Measurements from ENCODE around the gene MYL10. TPM values are rescaled to one million over a fixed set of nuclear protein-coding genes. Genes with fewer than 3 reads are reported as not detected.

The MYL10 gene
- total RNA-seq, 1 donor, result not detected

- TF ChIP-seq, protein P1, sequence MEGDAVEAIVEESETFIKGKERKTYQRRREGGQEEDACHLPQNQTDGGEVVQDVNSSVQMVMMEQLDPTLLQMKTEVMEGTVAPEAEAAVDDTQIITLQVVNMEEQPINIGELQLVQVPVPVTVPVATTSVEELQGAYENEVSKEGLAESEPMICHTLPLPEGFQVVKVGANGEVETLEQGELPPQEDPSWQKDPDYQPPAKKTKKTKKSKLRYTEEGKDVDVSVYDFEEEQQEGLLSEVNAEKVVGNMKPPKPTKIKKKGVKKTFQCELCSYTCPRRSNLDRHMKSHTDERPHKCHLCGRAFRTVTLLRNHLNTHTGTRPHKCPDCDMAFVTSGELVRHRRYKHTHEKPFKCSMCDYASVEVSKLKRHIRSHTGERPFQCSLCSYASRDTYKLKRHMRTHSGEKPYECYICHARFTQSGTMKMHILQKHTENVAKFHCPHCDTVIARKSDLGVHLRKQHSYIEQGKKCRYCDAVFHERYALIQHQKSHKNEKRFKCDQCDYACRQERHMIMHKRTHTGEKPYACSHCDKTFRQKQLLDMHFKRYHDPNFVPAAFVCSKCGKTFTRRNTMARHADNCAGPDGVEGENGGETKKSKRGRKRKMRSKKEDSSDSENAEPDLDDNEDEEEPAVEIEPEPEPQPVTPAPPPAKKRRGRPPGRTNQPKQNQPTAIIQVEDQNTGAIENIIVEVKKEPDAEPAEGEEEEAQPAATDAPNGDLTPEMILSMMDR (IDR thresholded peaks at IDR 0.05; ENCODE audit: extremely low read depth, low read depth, low read length), result no peak
These were observed 10.8 kb downstream of the MYL10 start for GRCh38 chr7:101618207-101618839.

DNA sequence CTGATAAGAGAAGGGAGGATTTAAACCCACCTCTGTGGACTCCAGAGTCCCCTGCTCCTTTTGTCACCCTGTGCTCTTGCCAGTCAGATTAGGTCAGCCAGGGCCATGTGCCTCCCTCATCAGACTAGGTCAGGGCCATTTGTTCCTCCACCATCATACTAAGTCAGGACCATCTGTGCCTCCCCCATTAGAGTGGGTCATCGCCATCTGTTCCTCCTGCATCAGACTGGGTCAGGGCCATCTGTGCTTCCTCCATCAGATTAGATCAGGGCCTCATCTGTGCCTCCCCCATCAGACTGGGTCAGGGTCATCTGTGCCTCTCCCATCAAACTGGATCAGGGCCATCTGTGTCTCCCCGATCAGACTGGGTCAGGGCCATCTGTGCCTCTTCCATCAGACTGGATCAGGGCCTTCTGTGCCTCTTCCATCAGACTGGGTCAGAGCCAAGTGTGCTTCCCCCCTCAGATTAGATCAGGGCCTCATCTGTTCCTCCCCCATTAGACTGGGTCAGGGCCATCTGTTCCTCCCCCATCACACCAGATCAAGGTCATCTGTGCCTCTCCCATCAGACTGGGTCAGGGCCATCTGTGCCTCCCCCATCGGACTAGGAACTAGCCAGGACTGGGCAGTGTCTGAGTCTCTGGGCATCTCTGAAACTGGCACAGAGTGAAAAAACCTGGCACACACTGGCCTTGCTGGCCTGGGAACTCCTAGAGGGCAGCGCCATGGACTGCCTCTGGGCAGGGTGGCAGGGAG is 11.5 kb downstream of the MYL10 start:
- DNase-seq (ENCODE audit: insufficient read length, low spot score, missing footprints), result peak; percentile 64
- Histone ChIP-seq H3K4me1 (ENCODE audit: insufficient read depth, low read length) (peaks cover 11% of the 10 kb centered on the region), H3K27ac (ENCODE audit: low read depth, low read length) (no peak overlapping the region), H2AFZ (ENCODE audit: low read length) (no peak overlapping the region), H3K36me3 (ENCODE audit: insufficient read depth, low read length) (no peaks in the 10 kb centered on the region), H3K27me3 (ENCODE audit: insufficient read depth, low read length) (no peaks in the 10 kb centered on the region), H4K20me1 (ENCODE audit: insufficient read depth, low read length) (no peaks in the 10 kb centered on the region), H3K4me3 (ENCODE audit: insufficient read depth, low read length) (no peak overlapping the region), H3K79me2 (ENCODE audit: insufficient read depth, low read length) (no peaks in the 10 kb centered on the region), H3K9me3 (ENCODE audit: low read depth, low read length) (no peaks in the 10 kb centered on the region), H3K4me2 (ENCODE audit: insufficient read depth, low read length) (no peak overlapping the region)
- TF ChIP-seq, protein P1 (IDR thresholded peaks at IDR 0.05; ENCODE audit: extremely low read depth, low read depth, low read length), result no peak

More at GRCh38 chr7:101618207-101618839, 10.8 kb downstream of the MYL10 start:
- H3K36me3 ChIP-seq (ENCODE audit: insufficient read depth, low read length), result no peaks in the 10 kb centered on the region
- no peak overlapping the region for H3K4me3 ChIP-seq (ENCODE audit: insufficient read depth, low read length)
- peak; percentile 82 for DNase-seq (ENCODE audit: insufficient read length, low spot score, missing footprints)
- peaks cover 11% of the 10 kb centered on the region for H3K4me1 ChIP-seq (ENCODE audit: insufficient read depth, low read length)
- H3K27ac ChIP-seq (ENCODE audit: low read depth, low read length), result no peak overlapping the region
- H4K20me1 ChIP-seq (ENCODE audit: insufficient read depth, low read length), result no peaks in the 10 kb centered on the region
- H3K4me2 ChIP-seq (ENCODE audit: insufficient read depth, low read length), result no peak overlapping the region
- H3K9me3 ChIP-seq (ENCODE audit: low read depth, low read length), result no peaks in the 10 kb centered on the region
- H2AFZ ChIP-seq (ENCODE audit: low read length), result no peak overlapping the region
- H3K79me2 ChIP-seq (ENCODE audit: insufficient read depth, low read length), result no peaks in the 10 kb centered on the region
- H3K27me3 ChIP-seq (ENCODE audit: insufficient read depth, low read length), result no peaks in the 10 kb centered on the region

GRCh38 chr7:101615446-101615845 is 13.7 kb downstream of the MYL10 start:
- no peaks in the 10 kb centered on the region for H3K79me2 ChIP-seq (ENCODE audit: insufficient read depth, low read length)
- no peak overlapping the region for H2AFZ ChIP-seq (ENCODE audit: low read length)
- H3K4me3 ChIP-seq (ENCODE audit: insufficient read depth, low read length), result no peak overlapping the region
- no peaks in the 10 kb centered on the region for H3K36me3 ChIP-seq (ENCODE audit: insufficient read depth, low read length)
- DNase-seq (ENCODE audit: insufficient read length, low spot score, missing footprints), result peak; percentile 69
- H3K4me2 ChIP-seq (ENCODE audit: insufficient read depth, low read length), result no peak overlapping the region
- no peaks in the 10 kb centered on the region for H3K9me3 ChIP-seq (ENCODE audit: low read depth, low read length)
- no peaks in the 10 kb centered on the region for H3K27me3 ChIP-seq (ENCODE audit: insufficient read depth, low read length)
- no peak overlapping the region for H3K27ac ChIP-seq (ENCODE audit: low read depth, low read length)
- TF ChIP-seq, protein P1 (IDR thresholded peaks at IDR 0.05; ENCODE audit: extremely low read depth, low read depth, low read length), result no peak
- peaks cover 11% of the 10 kb centered on the region for H3K4me1 ChIP-seq (ENCODE audit: insufficient read depth, low read length)
- H4K20me1 ChIP-seq (ENCODE audit: insufficient read depth, low read length), result no peaks in the 10 kb centered on the region

GRCh38 chr7:101614939-101615302 is 14.2 kb downstream of the MYL10 start:
- H3K27ac ChIP-seq (ENCODE audit: low read depth, low read length), result no peak overlapping the region
- H3K36me3 ChIP-seq (ENCODE audit: insufficient read depth, low read length), result no peaks in the 10 kb centered on the region
- no peaks in the 10 kb centered on the region for H3K79me2 ChIP-seq (ENCODE audit: insufficient read depth, low read length)
- no peak overlapping the region for H2AFZ ChIP-seq (ENCODE audit: low read length)
- H3K4me3 ChIP-seq (ENCODE audit: insufficient read depth, low read length), result no peak overlapping the region
- no peaks in the 10 kb centered on the region for H3K27me3 ChIP-seq (ENCODE audit: insufficient read depth, low read length)
- no peaks in the 10 kb centered on the region for H4K20me1 ChIP-seq (ENCODE audit: insufficient read depth, low read length)
- TF ChIP-seq, protein P1 (IDR thresholded peaks at IDR 0.05; ENCODE audit: extremely low read depth, low read depth, low read length), result no peak
- H3K9me3 ChIP-seq (ENCODE audit: low read depth, low read length), result no peaks in the 10 kb centered on the region
- H3K4me2 ChIP-seq (ENCODE audit: insufficient read depth, low read length), result no peak overlapping the region
- DNase-seq (ENCODE audit: insufficient read length, low spot score, missing footprints), result peak; percentile 97
- peaks cover 11% of the 10 kb centered on the region for H3K4me1 ChIP-seq (ENCODE audit: insufficient read depth, low read length)
